Keratinocyte (primary cell): ENCODE results near the gene PPFIA1. TPM values are rescaled to one million over a fixed set of nuclear protein-coding genes. Genes with fewer than 3 reads are reported as not detected.

Source experiments
- DNase-seq: peaks from one replicate; pipeline ENCODE4 v3.0.0-alpha.2; 2011; ENCODE audit warnings: low read depth, missing footprints, low spot score
- FAIRE-seq: peaks from 2 replicates; lab custom pipeline; 2011; peaks lifted over from hg19 to GRCh38; lab: Jason Lieb, UNC
- H2AFZ ChIP-seq: 2 replicates; pipeline ENCODE4 v1.6.0; 2012; ENCODE audit warnings: low read length, control low read depth, inconsistent platforms; ENCODE audit not compliant: control insufficient read depth
- H3K27ac ChIP-seq: 2 replicates; pipeline ENCODE4 v1.5.1; 2011; ENCODE audit warnings: low read length; ENCODE audit not compliant: control insufficient read depth, insufficient read depth
- H3K27me3 ChIP-seq: 3 replicates; pipeline ENCODE4 v1.6.0; 2011; ENCODE audit warnings: low read length; ENCODE audit not compliant: control insufficient read depth, insufficient read depth; ENCODE audit errors: extremely low read depth
- H3K36me3 ChIP-seq, 2 experiments: 2 replicates in 1 of 2; 3 replicates in 1 of 2; pipeline ENCODE4 v1.5.1; 2011; ENCODE audit warnings: low read length in 2 of 2, mild to moderate bottlenecking in 1 of 2; ENCODE audit not compliant: control insufficient read depth in 2 of 2, insufficient read depth in 2 of 2; ENCODE audit errors: extremely low read depth in 1 of 2
- H3K4me1 ChIP-seq: 3 replicates; pipeline ENCODE4 v1.5.1; 2011; ENCODE audit warnings: low read length; ENCODE audit not compliant: control insufficient read depth, insufficient read depth; ENCODE audit errors: extremely low read depth
- H3K4me2 ChIP-seq: 3 replicates; pipeline ENCODE4 v1.6.0; 2011; ENCODE audit warnings: low read depth, low read length; ENCODE audit not compliant: control insufficient read depth, insufficient read depth; ENCODE audit errors: extremely low read depth
- H3K4me3 ChIP-seq, 3 experiments: fragments of 200-600 bp in 1 of 3; sonication (generic) in 1 of 3; 2 replicates in 2 of 3; 3 replicates in 1 of 3; pipeline ENCODE4 v1.5.1; 2011 to 2016; ENCODE audit warnings: low read length in 3 of 3, mild to moderate bottlenecking in 3 of 3, control low read depth in 2 of 3, inconsistent platforms in 1 of 3, low read depth in 1 of 3, mixed read lengths in 1 of 3, mixed run types in 1 of 3, moderate library complexity in 1 of 3; ENCODE audit not compliant: control insufficient read depth in 2 of 3, insufficient read depth in 2 of 3; ENCODE audit errors: extremely low read depth in 1 of 3
- H3K79me2 ChIP-seq: 2 replicates; pipeline ENCODE4 v1.6.0; 2012; ENCODE audit warnings: low read length; ENCODE audit not compliant: control insufficient read depth, insufficient read depth
- H3K9ac ChIP-seq: 3 replicates; pipeline ENCODE4 v1.6.0; 2011; ENCODE audit warnings: low read length; ENCODE audit not compliant: control insufficient read depth, insufficient read depth; ENCODE audit errors: extremely low read depth
- H3K9me1 ChIP-seq: 3 replicates; pipeline ENCODE4 v1.6.0; 2011; ENCODE audit warnings: low read length; ENCODE audit not compliant: control insufficient read depth, insufficient read depth; ENCODE audit errors: extremely low read depth
- H3K9me3 ChIP-seq: 2 replicates; pipeline ENCODE4 v1.5.1; 2012; ENCODE audit warnings: low read depth, low read length; ENCODE audit not compliant: control insufficient read depth
- H4K20me1 ChIP-seq: 3 replicates; pipeline ENCODE4 v1.6.0; 2011; ENCODE audit warnings: low read length; ENCODE audit not compliant: control insufficient read depth, insufficient read depth; ENCODE audit errors: extremely low read depth
- CTCF ChIP-seq, 3 experiments: IDR thresholded peaks in 1 of 3; conservative IDR thresholded peaks in 1 of 3; optimal IDR thresholded peaks in 1 of 3; 2 replicates in 2 of 3; 3 replicates in 1 of 3; pipeline versions ENCODE3 to v1.5.1; 2011; ENCODE audit warnings: low read length in 3 of 3, mild to moderate bottlenecking in 3 of 3, moderate library complexity in 2 of 3, control low read depth in 1 of 3, inconsistent platforms in 1 of 3; ENCODE audit not compliant: insufficient read depth in 2 of 3; ENCODE audit errors: extremely low read depth in 1 of 3
- EZH2 ChIP-seq: IDR thresholded peaks from one replicate; pipeline ENCODE4 v1.6.1; 2012; ENCODE audit warnings: inconsistent platforms, mild to moderate bottlenecking, low read length, moderate library complexity
- dilution Hi-C: fragments of 300-500 bp; cut with MboI; formaldehyde crosslinking; loops from one replicate; pipeline ENCODE4 v1.7.0; 2020; ENCODE audit warnings: low sequenced_read_pairs; ENCODE audit not compliant: extremely low pct_ligation_motif_present
- polyA plus RNA-seq, 5 experiments: library from polyadenylated mRNA; depleted of rRNA in 3 of 5; stranded (reverse) in 3 of 5; stranded (forward) in 1 of 5; unstranded in 1 of 5; fragments of >200 nt; gene quantifications; 1 replicate in 1 of 5; 2 replicates in 3 of 5; 3 replicates in 1 of 5; pipeline versions ENCODE4 v1.2.1 to v1.2.3, GENCODE V29; 2011 to 2012; ENCODE audit warnings: missing spikeins in 2 of 5, low read depth in 1 of 5, low replicate concordance in 1 of 5

The PPFIA1 gene
- polyA plus RNA-seq, 1 donor (not counting 4 experiments of a cell fraction or from before 2014, with no cell fraction given): 27.6 TPM

- no peak overlapping the region for H3K27ac ChIP-seq
- no peaks in the 10 kb centered on the region for H3K27me3 ChIP-seq
- H4K20me1 ChIP-seq: no peaks in the 10 kb centered on the region
- no peak overlapping the region for H3K4me3 ChIP-seq
- H3K9me1 ChIP-seq: no peaks in the 10 kb centered on the region
- dilution Hi-C loops: loop anchor here (5.0 kb wide), 1 partner anchor 68 kb away; no protein-coding TSS in a partner anchor
- DNase-seq: no peak
- H3K9me3 ChIP-seq: no peaks in the 10 kb centered on the region
- H3K4me2 ChIP-seq: no peak overlapping the region
- peaks cover 3% of the 10 kb centered on the region for H3K4me1 ChIP-seq
- no peak overlapping the region for H2AFZ ChIP-seq
- FAIRE-seq: no peak
- TF ChIP-seq CTCF (optimal IDR thresholded peaks at IDR 0.05 in 1 of 3, IDR thresholded peaks at IDR 0.05 in 1 of 3, conservative IDR thresholded peaks at IDR 0.05 in 1 of 3; ENCODE audit: extremely low read depth in 1 of 3, insufficient read depth in 2 of 3, low read length in 3 of 3): no peak
- TF ChIP-seq EZH2: no peak
- H3K36me3 ChIP-seq: no peaks in the 10 kb centered on the region
- H3K79me2 ChIP-seq: no peaks in the 10 kb centered on the region
- H3K9ac ChIP-seq: no peak overlapping the region
Observed at GRCh38 chr11:70233962-70234361, 36.5 kb upstream of the PPFIA1 start.

- H3K9me3 ChIP-seq: no peaks in the 10 kb centered on the region
- H3K79me2 ChIP-seq: no peaks in the 10 kb centered on the region
- no peak overlapping the region for H3K4me2 ChIP-seq
- H3K27ac ChIP-seq: no peak overlapping the region
- no peak overlapping the region for H3K4me3 ChIP-seq
- FAIRE-seq (no peak), DNase-seq (no peak)
- H4K20me1 ChIP-seq: no peaks in the 10 kb centered on the region
- H3K9me1 ChIP-seq: no peaks in the 10 kb centered on the region
- dilution Hi-C loops: no loop called here
- H3K4me1 ChIP-seq: no peaks in the 10 kb centered on the region
- no peaks in the 10 kb centered on the region for H3K36me3 ChIP-seq
- no peak overlapping the region for H2AFZ ChIP-seq
- peaks cover 5% of the 10 kb centered on the region for H3K27me3 ChIP-seq
- TF ChIP-seq EZH2: no peak
- TF ChIP-seq CTCF (optimal IDR thresholded peaks at IDR 0.05 in 1 of 3, IDR thresholded peaks at IDR 0.05 in 1 of 3, conservative IDR thresholded peaks at IDR 0.05 in 1 of 3; ENCODE audit: extremely low read depth in 1 of 3, insufficient read depth in 2 of 3, low read length in 3 of 3): no peak
- no peak overlapping the region for H3K9ac ChIP-seq
Observed at GRCh38 chr11:70240337-70240736, 30.2 kb upstream of the PPFIA1 start.
